ENCODE measurements around the gene SPPL3.

DNA sequence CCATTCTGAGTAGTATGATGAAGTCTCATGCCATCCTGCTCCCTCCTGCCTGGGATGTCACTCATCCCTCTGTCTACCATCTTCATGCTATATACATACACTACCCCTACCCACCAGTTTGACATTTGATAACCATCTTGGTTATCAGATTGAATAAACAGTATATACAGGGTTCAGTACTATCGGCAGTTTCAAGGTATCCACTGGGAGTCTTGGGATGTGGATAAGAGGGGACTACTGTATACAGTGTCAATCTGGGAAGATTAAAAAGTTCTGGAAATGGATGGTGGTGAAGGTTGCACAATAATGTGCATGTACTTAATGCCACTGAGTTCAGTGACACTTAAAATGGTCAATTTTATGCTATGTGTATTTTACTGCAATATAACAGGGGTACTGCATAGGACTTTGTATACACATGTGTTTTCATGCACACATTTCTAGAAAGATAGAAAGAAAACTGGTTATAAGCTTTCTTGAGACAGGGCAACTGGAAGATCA lies 22.1 kb downstream of the SPPL3 start:
- TF ChIP-seq POLR2A (IDR thresholded peaks at IDR 0.05) (no peak), EP300 (IDR thresholded peaks at IDR 0.05) (no peak)
- TF ChIP-seq, protein P1, sequence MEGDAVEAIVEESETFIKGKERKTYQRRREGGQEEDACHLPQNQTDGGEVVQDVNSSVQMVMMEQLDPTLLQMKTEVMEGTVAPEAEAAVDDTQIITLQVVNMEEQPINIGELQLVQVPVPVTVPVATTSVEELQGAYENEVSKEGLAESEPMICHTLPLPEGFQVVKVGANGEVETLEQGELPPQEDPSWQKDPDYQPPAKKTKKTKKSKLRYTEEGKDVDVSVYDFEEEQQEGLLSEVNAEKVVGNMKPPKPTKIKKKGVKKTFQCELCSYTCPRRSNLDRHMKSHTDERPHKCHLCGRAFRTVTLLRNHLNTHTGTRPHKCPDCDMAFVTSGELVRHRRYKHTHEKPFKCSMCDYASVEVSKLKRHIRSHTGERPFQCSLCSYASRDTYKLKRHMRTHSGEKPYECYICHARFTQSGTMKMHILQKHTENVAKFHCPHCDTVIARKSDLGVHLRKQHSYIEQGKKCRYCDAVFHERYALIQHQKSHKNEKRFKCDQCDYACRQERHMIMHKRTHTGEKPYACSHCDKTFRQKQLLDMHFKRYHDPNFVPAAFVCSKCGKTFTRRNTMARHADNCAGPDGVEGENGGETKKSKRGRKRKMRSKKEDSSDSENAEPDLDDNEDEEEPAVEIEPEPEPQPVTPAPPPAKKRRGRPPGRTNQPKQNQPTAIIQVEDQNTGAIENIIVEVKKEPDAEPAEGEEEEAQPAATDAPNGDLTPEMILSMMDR (IDR thresholded peaks at IDR 0.05), result no peak

Measured in tibial nerve (tissue), 4 donors.